ENCODE data around the gene MDM2. TPM values are rescaled to one million over a fixed set of nuclear protein-coding genes. Genes with fewer than 3 reads are reported as not detected.
A peak's percentile ranks its signal among the peaks of the same experiment; 100 is the strongest.

MDM2 gene
- polyA plus RNA-seq (2013, experiment 1 of 2; ENCODE audit: insufficient read length), result 61.1 TPM
- 66.5 TPM for polyA plus RNA-seq (2013, experiment 2 of 2; ENCODE audit: insufficient read length)

DNA sequence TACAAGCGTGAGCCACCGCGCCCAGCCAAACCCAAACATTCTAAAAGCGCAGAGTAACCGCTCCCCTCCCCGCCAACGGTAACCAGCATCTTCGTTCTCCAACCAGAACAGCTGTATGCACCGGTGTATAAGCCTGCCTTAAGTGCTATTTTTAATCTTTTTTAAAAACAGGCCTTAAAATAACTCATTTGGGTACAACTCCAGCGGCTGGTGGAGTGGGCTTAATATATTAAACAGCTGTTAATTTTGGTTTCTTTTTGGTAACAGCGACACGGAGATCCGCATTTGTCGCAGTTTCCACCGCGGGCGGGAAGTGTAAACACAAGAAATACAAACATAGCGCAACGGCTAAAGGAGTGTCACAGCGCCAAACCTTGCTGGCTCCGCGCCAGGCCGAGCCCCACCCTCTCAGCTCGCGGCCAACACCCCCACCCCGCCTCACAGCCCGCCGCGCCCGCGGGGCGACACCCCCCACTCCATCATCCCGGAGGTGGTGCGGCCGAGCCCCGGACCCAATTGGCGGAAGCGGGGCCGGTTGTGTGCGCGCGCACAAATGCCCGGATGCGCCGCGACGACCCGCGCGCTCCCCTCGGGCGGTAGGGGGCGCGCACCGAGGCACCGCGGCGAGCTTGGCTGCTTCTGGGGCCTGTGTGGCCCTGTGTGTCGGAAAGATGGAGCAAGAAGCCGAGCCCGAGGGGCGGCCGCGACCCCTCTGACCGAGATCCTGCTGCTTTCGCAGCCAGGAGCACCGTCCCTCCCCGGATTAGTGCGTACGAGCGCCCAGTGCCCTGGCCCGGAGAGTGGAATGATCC lies at the start of gene MDM2:
Gene MDM2, plus strand, starts transcription at position 602 of the 812 bp plus-strand sequence. CDS start 301 bp downstream, outside the sequence.
- DNase-seq, result peak; percentile 88

DNA sequence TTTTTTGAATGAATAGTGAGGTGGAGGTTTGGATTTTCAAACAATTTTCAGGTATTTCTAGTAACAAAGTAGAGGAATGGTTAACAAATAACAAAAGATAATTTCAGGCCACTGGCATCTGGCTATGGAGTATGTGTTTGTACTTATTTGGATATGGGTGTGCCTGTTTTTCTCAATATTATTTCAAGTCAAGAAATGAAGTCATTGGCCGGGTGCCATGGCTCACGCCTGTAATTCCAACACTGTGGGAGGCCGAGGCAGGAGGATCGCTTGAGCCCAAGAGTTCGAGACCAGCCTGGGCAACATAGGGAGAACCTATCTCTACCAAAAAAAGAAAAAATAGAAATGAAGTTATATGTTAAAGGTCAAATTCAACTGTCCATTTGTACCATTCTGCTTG lies 48.1 kb upstream of the MDM2 start:
- DNase-seq, result no peak

DNA sequence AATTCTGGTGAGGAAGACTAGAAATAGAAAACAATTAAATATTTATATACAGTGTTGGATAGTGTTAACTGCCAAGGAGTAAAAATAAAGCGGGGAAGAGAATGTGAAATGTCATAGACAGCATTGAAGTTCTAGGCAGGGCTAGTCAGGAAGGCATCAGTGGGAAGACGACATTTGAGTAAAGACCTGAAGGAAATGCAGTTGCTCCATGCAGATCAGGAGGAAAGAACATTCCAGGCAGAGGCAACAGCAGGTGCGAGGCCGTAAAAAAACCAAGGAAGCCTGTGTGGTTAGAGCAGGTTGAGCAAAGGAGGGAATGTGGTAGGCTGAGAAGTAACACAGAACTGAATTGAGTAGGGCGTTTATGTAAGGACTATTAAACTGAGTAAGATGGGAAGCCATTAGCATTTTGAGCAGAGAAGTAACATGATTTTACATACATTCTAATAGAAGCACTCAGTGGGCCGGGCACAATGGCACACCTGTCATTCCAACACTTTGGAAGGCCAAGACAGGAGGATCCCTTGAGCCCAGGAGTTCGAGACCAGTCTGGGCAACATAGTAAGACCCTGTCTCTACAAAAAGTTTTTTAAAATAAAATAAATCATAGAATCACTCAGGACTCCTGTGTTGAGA lies 47.1 kb upstream of the MDM2 start:
- no peak for DNase-seq

DNA sequence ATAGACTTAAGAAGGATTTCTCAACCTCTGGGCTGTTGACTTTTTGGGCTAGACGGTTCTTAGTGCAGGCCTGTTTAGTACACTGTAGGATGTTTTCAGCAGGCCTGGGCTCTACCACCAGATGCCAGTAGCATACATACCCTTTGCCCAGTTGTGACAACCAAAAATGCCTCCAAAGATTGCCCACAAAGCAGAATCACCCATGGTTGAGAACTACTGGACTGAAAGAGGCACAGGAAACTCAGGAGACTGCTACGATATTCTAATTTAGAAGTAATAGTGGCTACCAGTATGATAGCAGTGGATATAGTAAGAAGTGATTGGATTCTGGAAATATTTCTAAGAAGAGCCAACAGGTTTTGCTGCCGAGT lies 46.5 kb upstream of the MDM2 start:
- DNase-seq, result no peak

DNA sequence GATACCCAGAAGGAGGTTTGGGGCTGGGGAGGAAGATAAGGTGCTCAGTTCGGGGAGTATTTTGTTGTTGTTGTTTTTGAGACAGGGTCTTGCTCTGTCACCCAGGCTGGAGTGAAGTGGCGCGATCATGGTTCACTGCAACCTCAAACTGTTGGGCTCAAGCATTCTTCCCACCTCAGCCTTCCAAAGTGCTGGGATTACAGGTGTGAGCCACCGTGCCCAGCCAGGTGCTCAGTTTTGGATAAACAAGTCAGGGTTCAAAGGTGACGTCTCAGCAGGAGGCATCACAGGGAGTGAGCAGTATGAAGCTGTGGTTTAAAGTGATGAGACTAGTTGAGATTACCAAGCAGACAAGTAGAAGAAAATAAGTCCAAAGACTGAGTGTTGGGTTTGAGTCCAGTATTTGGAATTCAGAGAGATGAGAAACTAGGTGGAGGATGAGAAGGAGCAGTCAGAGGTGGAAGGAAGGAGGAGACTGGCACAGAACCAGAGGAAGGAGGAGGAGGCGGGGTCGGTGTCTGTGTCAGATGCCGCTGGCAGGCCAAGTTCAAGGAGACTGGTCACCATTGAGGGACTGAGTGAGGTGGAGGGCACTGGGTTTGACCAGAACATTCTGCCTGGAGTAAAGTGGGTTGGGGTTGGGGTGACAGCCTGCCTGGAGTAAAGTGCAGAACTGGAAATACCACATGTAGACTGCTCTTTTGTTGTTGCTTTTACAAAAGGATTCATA lies 45.9 kb upstream of the MDM2 start:
- DNase-seq, result no peak

DNA sequence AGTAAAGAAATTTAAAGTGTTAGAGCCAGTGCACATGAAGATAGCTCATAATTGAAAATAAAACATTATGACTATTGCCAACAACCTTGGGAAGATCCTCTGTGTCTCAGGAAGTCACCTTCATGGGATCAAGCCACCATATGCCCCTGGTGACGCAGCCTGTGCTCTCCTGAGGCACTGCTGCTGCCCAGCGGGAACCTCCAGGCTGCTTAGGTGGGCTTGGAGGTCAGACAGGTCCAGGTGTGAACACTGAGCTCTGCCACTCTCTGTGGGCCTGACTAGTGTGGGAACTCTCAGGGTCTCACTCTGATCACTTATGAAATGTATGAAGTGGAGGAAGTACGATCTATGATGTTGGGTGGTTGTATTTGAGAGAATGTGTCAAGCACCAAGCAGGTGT lies 45.3 kb upstream of the MDM2 start:
- no peak for DNase-seq

DNA sequence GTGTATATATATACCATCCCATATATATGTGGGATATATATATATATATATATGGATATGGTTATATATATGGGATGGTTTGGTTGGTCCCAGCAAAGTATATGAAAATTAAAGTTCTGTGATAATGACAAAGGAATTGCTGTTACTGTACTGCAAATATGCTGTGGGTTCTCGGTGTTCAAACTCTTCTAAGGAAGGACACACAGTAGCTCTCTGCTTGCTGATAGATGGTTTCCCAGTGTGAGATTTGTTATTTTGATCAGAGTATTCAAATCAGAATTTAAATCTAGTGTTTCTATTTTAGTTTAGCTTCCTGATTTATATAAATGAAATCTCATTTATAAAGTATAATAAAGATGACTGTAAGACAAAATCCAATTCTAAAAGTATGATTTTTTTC lies 42.3 kb upstream of the MDM2 start:
- no peak for DNase-seq

DNA sequence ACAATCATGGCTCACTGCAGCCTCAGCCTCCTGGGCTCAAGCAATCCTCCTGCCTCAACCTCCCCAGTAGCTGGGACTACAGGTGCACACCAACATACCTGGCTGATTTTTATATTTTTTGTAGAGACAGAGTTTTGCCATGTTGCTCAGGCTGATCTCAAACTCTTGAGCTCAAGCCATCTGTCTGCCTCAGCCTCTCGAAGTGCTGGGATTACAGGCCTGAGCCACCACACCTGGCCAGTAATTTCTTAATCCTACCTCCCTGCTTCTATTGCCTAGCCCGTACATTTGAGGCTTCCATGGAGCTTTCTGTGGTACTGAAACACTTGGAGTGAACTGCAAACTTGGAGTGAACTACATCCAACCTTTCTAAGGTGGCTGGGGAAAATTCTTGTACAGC lies 41.3 kb upstream of the MDM2 start:
- DNase-seq, result no peak

DNA sequence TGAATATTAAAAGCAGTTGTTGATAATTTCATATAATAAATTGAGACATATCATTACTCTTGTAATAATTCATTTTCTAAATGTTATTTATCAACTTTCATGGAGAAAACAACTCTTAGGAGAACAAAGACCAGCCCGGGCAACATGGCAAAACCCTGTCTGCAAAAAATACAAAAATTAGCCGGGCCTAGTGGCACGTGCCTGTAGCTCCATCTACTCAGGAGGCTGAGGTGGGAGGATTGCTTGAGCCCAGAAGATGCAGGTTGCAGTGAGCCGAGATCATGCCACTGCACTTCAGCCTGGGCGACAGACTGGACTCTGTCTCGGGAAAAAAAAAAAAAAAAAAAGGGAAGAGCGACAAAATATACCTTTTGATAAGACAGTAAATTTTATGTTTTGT lies 40.8 kb upstream of the MDM2 start:
- DNase-seq, result no peak

DNA sequence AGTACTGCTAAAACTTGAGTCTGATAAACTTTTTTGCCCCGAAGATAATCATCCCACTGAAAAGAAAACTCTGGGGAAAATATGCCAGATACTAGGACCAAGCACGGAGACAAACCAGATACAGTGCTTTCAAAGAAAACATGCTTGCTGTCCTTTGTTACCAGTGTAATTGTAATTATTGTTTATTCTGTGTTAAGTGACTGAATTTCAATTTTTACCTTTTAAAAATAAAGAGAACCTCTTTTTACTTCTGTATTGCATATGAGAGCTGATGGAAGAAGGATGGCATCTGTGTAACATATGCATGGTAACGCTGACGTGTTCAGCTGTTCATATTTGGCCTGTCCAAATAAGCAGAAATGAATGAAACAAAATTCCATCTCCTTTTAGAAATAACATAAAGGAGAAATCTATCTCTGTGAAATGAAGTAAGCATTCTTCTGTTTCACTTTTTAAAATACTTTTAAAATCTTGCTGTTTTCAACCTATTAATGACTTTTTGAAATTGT lies 39.5 kb upstream of the MDM2 start:
- DNase-seq, result peak; percentile 61

DNA sequence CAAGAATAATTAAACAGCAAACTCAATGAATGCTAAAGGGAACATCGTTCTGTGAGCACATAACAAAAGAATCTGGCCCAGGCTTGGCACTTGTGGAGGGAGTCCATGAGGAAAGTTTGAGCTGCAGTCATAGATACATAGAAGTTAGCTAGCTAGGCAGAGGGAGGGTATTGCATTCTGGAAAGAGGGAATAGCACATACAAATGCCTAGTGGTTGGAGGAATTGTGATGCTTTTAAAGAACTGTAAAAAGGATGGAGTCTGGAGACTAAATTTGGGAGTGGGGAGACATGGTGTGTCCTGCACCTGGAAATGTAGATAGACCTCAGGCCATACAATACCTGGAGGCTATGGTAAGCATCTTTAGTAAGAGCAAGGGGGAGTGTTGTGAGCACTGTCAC lies 38.0 kb upstream of the MDM2 start:
- no peak for DNase-seq

DNA sequence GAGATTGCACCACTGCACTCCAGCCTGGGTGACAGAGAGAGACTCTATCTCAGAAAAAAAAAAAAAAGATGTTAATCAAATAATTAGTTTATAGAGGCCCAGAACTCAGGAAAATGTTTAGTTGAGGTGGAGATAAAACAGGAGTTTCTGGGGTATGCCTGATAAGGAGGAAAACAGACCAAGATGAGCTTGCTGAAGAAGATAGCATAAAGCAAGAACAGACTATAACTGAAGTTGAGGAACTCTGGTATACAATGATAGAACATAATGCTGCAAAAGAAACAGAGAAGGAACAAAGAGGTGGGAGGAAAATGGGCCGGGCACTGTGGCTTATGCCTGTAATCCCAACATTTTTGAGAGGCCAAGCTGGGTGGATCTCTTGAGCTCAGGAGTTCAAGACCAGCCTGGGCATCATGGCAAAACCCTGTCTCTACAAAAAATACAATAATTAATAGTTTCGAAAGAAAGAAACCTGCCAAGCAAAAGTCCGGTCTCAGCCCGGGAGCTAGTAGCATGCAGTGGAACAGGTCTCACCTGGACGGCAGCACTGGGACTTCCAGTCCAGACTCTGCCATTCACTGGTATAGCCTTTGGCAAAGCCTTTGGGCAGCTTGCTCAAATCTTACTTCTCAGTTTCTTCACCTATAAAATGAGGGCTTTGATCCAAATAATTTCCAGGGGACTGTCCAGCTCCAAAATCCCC lies 36.6 kb upstream of the MDM2 start:
- no peak for DNase-seq

DNA sequence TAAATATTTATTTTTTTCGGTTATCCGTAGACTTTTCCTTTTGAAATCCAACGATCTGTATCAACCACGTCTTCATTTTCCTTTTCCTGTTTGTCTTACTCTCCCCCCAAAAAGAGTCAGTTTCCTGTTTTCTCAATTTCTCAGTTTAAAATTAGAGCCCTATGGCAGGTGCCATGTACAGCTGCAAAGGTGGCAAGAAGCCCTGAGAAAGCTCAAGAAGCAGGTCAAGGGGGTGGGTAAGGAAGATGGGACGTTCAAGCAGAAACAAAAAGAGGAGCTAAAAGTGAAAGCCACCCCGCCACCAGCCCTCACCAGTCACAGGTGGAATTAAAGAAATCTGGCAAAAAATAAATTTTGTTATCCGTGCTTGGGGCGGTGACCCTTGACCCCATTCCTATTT lies 35.3 kb upstream of the MDM2 start:
- no peak for DNase-seq

DNA sequence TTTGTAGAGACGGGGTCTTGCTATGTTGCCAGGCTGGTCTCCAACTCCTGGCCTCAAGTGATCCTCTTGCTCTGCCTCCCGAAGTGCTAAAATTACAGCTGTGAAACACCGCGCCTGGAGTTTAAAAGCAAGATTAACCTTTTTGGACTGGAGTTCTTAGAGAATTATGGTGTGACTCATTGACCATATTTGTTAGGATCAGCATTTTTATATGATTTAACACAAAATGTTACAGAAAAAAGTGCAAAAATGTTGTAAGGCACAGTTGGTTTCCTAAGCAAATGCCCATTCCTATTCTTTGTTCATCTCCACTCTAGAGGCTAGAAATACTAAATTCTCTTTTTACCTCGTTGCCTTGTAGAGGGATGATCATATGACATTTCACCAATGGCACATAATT lies 34.4 kb upstream of the MDM2 start:
- DNase-seq, result no peak

DNA sequence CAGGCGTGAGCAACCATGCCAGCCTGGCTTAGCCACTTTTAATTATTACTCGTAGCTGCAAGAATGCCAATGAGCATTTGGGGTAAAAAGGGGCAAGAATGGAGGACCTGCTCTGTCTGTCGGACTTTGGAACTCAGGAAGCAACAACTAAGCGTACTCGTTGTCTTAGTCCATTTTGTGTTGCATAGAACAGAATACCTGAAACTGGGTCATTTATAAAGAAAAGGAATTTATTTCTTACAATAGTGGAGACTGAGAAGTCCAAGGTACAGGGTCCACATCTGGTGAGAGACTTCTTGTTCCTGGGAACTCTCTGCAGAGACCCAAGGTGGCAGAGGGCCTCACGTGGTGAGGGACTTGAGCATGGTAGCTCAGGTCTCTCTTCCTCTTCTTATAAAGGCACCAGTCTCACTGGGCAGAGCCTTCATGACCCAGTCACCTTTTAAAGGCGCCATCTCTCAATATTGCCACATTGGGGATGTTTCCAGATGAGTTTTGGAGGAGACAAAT lies 32.8 kb upstream of the MDM2 start:
- DNase-seq, result no peak

DNA sequence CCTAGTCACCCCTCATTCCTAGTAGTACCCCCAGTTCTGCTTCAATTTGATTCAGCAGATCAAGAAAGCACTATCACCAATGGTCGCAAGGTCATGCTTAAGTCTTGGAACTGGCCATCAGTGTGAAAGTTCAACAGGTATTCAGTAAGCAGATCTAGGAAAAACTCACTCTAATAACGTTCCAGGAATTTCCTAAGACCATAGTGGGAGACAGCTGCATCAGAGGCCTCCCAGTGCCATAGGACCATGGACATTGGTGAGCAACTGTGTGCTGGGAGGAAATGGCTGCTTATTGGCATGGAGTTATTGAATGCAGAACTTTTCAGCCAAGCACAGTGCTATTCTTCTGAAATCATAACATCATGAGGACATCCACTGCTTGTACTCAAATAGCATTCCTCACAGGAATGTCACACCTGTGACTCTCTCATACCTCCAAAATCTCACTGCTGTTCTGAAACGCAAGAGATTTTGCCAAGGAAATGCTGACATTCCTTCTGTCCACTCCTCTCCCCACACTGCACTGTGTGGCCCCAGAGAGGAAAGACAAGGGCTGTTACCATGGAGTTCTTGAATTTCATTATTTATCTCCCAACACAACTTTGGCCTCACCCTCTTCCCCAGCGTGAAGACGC lies 30.9 kb upstream of the MDM2 start:
- DNase-seq, result no peak

DNA sequence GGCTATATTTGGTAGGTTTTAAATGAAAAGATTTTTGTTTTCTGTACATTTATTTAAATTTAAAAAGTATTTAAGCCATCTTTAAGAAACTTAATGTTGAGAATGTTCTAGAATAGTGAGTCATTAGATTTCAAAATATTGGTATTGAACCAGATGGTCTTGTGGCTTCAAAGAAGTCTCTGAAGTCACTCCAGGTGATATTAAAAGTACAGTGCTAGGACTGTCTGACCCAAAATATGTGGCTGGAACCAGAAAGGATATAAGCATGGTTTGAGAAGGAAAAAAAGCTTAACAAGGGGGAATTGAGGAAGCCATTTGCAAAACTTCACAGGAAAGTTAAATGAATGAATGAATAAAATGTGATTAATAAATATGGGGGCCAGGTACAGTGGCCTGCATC lies 28.7 kb upstream of the MDM2 start:
- no peak for DNase-seq

DNA sequence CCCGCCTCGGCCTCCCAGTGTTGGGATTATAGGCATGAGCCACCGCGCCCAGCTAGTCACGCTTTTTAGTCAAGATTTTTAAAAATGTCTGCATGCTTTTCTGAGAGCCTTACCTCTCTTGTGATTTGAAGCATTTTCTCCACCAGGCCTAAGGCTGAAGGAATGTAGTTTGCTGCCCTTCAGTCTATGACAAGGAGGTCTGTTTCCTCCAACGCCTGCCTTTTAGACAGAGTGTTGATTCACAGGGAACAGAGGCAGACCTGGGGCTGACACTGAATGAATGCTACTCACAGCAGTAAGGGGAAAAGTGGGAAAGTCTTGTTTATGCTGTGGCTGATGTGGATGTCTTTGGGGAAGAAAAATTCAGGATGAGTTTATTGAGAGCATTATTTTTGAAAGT lies 27.2 kb upstream of the MDM2 start:
- no peak for DNase-seq

DNA sequence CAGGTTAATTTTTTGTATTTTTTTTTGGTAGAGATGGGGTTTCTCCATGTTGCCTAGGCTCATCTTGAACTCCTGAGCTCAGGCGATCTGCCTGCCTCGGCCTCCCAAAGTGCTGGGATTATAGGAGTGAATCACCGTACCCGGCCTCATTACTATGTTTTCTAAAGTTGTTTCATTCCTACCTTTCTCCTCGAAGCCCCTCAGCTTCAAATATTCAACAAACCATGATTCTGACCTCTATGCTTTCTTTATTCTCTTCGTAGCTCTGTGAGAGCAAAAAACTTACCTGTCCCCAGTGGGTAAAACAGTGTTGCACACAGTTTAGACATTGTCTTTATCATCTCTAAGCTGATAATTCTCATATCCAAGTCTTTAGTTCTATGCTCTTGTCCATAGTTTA lies 26.2 kb upstream of the MDM2 start:
- no peak for DNase-seq

DNA sequence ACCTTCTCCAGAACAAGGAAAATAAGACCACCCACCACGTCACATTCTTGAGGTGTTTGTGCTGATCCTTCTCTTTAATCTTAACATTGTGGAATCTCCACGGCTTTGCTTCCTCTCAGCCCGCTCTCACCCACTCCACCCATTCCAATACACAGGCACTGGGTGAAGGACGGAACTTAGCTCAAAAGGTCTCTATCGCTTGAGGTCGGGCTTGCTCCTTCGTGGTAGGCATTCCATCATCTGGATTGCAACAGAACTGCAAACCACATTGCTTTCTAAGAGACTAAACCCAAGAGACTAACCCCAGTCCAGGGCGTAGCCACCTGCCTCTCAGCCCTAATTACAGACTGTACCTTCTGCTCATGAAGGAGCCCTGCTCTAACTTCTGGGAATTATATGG lies 24.0 kb upstream of the MDM2 start:
- DNase-seq, result no peak

DNA sequence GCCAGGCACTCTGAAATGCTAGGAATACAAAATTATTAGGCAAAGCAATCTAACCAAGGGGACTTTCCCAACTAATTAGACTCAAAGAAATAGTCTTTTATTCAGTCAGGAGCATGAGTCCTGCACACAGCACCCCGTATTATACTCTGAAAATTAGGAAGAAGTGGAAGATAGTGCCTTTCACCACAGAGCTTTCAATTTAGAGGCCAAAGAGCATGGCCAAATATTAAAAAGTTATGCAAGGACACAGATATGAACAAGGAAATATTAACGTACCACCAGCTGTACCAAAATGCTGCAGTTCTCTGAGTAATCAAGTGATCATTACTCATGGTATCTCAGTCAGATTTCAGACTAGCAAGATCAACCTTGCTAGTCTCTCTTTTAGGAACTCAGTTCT lies 22.6 kb upstream of the MDM2 start:
- no peak for DNase-seq

DNA sequence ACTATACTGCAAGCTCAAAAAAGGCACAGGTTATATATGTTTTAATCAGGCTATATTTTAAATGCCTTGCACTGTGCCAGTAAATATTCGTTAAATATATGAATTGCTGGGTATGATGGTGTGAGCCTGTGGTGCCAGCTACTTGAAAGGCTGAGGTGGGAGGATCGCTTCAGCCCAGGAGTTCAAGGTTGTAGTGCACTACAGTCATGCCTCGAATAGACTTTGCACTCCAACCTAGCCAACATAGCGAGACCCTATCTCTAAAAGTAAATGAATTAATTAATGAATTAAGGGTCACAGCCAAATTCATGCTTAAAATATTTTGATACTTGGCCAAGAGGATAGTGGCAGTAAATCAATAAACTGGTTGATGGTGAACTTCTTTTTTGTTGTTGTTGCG lies 22.2 kb upstream of the MDM2 start:
- no peak for DNase-seq
